GM19023 (cell line): ENCODE measurements around the gene ZBTB47.

ENCODE experiments used
- ATAC-seq: cut with Tn5 transposase; IDR thresholded peaks from one replicate; pipeline ENCODE4 v1.9.1; 2021; ENCODE audit warnings: mild to moderate bottlenecking, moderate library complexity; ENCODE audit not compliant: unreplicated experiment

The ZBTB47 gene

GRCh38 chr3:42698216-42698910, 44.9 kb downstream of the ZBTB47 start:
- ATAC-seq = no peak

GRCh38 chr3:42698911-42699230, 45.4 kb downstream of the ZBTB47 start:
- no peak for ATAC-seq

GRCh38 chr3:42699511-42699971, 46.0 kb downstream of the ZBTB47 start:
- no peak for ATAC-seq

GRCh38 chr3:42700366-42701288, 47.1 kb downstream of the ZBTB47 start:
- ATAC-seq = no peak

GRCh38 chr3:42701371-42702065, 48.0 kb downstream of the ZBTB47 start:
- peak; percentile 50 for ATAC-seq

- no peak for ATAC-seq
These were observed 48.8 kb downstream of the ZBTB47 start, which contains the start of gene HHATL for GRCh38 chr3:42702066-42702951. Gene HHATL (minus strand): TSS chr3:42702798. CDS start chr3:42700826, 1,972 bp downstream.

- no peak for ATAC-seq
These were observed 49.6 kb downstream of the ZBTB47 start for GRCh38 chr3:42702982-42703694.

- ATAC-seq = no peak
These were observed 50.2 kb downstream of the ZBTB47 start for GRCh38 chr3:42703695-42704025.

- no peak for ATAC-seq
These were observed 50.8 kb downstream of the ZBTB47 start for GRCh38 chr3:42704136-42704841.

GRCh38 chr3:42705058-42705767, 51.7 kb downstream of the ZBTB47 start:
- no peak for ATAC-seq

- ATAC-seq = no peak
These were observed 52.6 kb downstream of the ZBTB47 start for GRCh38 chr3:42705962-42706585.

- ATAC-seq = no peak
These were observed 53.5 kb downstream of the ZBTB47 start for GRCh38 chr3:42706721-42707619.

GRCh38 chr3:42707620-42708355, 54.3 kb downstream of the ZBTB47 start:
- ATAC-seq = no peak

- ATAC-seq = no peak
These were observed 55.2 kb downstream of the ZBTB47 start for GRCh38 chr3:42708611-42709151.

GRCh38 chr3:42709621-42710020, 56.1 kb downstream of the ZBTB47 start:
- ATAC-seq = no peak

GRCh38 chr3:42710323-42711021, 57.0 kb downstream of the ZBTB47 start:
- ATAC-seq = no peak
